ENCODE results near the gene SELENON.

Gene SELENON

DNA sequence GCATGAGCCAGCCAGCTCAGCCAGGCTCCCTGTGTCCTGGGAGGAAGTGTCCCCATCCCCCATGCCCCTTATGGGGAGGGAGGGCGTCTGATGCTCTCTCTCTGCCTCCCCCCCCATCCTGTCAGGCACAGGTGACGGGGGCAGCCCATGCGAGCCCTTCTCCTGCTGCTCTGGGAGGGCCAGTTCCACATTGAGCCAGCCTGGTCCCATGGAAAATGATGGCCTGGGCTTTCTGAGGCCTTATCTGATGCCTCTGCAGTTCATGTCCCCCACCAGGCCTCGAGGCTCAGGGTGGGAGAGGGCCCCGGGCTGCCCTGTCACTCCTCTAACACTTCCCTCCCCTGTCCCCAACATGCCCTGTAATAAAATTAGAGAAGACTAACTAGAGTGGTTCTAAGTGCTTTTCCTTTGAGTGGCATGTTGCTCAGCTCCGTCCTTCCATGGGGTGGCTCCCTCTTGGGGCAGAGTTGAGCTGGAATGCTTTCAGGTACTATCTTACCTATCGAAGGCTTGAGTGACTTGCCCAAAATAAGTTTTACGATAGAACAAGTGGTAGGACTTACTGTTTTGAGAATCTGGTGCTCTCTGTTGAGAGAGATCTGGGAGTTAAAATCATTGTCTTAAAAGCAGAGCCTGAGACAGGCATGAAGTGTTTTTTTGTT is 18.0 kb downstream of the SELENON start:
- Histone ChIP-seq H3K4me3 (IDR thresholded peaks at IDR 0.05; ENCODE audit: insufficient read depth, low read depth, low read length) (no peak overlapping the region), H3K9ac (no peak overlapping the region), H3K4me1 (ENCODE audit: low read depth, poor library complexity, severe bottlenecking) (peaks cover 21% of the 10 kb centered on the region), H3K79me2 (ENCODE audit: insufficient read depth, low read depth) (no peaks in the 10 kb centered on the region), H4K20me1 (ENCODE audit: insufficient read depth) (no peaks in the 10 kb centered on the region), H3K36me3 (ENCODE audit: insufficient read depth) (no peaks in the 10 kb centered on the region), H2AFZ (ENCODE audit: low read depth) (no peak overlapping the region), H3K4me2 (no peak overlapping the region), H3K27me3 (ENCODE audit: insufficient read depth, low read depth) (no peaks in the 10 kb centered on the region), H3K27ac (no peak overlapping the region)
- TF ChIP-seq, protein P1, sequence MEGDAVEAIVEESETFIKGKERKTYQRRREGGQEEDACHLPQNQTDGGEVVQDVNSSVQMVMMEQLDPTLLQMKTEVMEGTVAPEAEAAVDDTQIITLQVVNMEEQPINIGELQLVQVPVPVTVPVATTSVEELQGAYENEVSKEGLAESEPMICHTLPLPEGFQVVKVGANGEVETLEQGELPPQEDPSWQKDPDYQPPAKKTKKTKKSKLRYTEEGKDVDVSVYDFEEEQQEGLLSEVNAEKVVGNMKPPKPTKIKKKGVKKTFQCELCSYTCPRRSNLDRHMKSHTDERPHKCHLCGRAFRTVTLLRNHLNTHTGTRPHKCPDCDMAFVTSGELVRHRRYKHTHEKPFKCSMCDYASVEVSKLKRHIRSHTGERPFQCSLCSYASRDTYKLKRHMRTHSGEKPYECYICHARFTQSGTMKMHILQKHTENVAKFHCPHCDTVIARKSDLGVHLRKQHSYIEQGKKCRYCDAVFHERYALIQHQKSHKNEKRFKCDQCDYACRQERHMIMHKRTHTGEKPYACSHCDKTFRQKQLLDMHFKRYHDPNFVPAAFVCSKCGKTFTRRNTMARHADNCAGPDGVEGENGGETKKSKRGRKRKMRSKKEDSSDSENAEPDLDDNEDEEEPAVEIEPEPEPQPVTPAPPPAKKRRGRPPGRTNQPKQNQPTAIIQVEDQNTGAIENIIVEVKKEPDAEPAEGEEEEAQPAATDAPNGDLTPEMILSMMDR (conservative IDR thresholded peaks at IDR 0.05; ENCODE audit: low read depth, low read length), result no peak

DNA sequence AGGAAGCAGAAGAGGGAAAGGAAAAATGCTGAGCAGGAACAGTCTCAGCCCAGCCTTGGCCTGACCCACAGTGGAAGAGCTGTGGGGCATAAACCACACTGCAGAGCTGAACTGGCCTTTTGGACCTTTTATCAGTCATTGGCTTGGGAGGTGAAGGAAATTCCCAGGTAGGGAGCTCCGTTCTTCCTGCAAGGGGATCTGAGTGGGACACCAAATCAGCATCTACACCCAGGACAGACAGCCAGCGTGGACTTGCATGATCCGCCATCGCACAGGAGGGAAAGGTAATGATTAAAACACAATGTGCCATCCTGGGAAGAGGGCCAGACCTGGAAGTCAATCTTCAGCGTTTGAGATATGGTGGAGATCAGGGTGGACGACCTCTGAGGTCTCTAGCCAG is 18.6 kb downstream of the SELENON start:
- TF ChIP-seq, protein P1 (conservative IDR thresholded peaks at IDR 0.05; ENCODE audit: low read depth, low read length), result no peak

DNA sequence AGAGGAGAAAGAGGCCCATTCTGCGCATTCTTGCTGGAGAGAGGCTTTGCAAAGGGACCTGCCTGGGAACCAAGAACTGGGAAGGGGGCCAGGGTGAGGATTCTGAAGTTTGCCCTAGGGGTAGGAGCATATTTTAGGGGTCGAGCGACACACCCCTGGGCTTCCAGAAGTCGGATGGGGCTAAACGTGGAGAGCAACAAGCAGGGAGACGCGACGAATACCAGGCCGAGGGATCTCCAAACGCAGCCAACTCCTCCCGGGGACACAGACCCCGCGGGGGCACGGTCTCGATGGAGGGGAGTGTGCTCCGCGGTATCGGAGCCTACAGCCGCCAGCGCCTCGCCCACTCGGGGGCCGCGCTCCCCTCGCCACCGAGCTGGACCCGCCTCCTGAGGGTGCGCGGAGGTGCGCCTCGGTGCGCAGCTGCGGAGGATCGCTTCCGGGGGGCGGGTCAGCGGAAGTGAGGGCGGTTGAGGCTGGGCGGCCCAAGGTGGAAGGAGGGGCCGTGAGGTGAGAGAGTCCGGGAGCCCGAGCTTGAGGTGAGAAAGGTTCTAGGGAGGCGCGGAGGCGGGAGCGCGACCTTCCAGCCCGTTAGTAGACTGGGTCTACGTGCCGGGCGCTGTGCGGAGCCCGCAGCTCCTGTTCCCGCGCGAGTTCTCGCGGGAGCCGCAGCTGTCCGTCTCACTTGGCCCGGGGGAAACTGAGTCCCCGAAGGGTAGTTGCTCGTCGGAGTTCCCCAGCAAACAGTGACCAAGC is 19.7 kb downstream of the SELENON start, which contains the start of gene MTFR1L:
MTFR1L (plus strand) TSS at position 464 of the 756 bp plus-strand sequence. CDS start 3,151 bp downstream, outside the sequence.
- Histone ChIP-seq H3K4me2 (peak within 1 kb of the TSS; percentile 65), H3K36me3 (ENCODE audit: insufficient read depth) (no peaks in the 10 kb centered on the region), H3K4me1 (ENCODE audit: low read depth, poor library complexity, severe bottlenecking) (peaks cover 21% of the 10 kb centered on the region), H3K27ac (peak within 1 kb of the TSS; percentile 73), H3K27me3 (ENCODE audit: insufficient read depth, low read depth) (no peaks in the 10 kb centered on the region), H3K79me2 (ENCODE audit: insufficient read depth, low read depth) (no peaks in the 10 kb centered on the region), H3K4me3 (IDR thresholded peaks at IDR 0.05; ENCODE audit: insufficient read depth, low read depth, low read length) (peak within 1 kb of the TSS; percentile 73), H2AFZ (ENCODE audit: low read depth) (peak within 1 kb of the TSS; percentile 93), H3K9ac (peak within 1 kb of the TSS; percentile 78), H4K20me1 (ENCODE audit: insufficient read depth) (no peaks in the 10 kb centered on the region)
- TF ChIP-seq, protein P1 (conservative IDR thresholded peaks at IDR 0.05; ENCODE audit: low read depth, low read length), result no peak

More for the DNA sequence above, 18.6 kb downstream of the SELENON start:
- peaks cover 21% of the 10 kb centered on the region for H3K4me1 ChIP-seq (ENCODE audit: low read depth, poor library complexity, severe bottlenecking)
- H3K4me3 ChIP-seq (IDR thresholded peaks at IDR 0.05; ENCODE audit: insufficient read depth, low read depth, low read length), result no peak overlapping the region
- no peak overlapping the region for H3K9ac ChIP-seq
- no peaks in the 10 kb centered on the region for H3K36me3 ChIP-seq (ENCODE audit: insufficient read depth)
- H3K27me3 ChIP-seq (ENCODE audit: insufficient read depth, low read depth), result no peaks in the 10 kb centered on the region
- H2AFZ ChIP-seq (ENCODE audit: low read depth), result no peak overlapping the region
- H3K79me2 ChIP-seq (ENCODE audit: insufficient read depth, low read depth), result no peaks in the 10 kb centered on the region
- peak overlapping the region; percentile 65 for H3K4me2 ChIP-seq
- H3K27ac ChIP-seq, result no peak overlapping the region
- H4K20me1 ChIP-seq (ENCODE audit: insufficient read depth), result no peaks in the 10 kb centered on the region

DNA sequence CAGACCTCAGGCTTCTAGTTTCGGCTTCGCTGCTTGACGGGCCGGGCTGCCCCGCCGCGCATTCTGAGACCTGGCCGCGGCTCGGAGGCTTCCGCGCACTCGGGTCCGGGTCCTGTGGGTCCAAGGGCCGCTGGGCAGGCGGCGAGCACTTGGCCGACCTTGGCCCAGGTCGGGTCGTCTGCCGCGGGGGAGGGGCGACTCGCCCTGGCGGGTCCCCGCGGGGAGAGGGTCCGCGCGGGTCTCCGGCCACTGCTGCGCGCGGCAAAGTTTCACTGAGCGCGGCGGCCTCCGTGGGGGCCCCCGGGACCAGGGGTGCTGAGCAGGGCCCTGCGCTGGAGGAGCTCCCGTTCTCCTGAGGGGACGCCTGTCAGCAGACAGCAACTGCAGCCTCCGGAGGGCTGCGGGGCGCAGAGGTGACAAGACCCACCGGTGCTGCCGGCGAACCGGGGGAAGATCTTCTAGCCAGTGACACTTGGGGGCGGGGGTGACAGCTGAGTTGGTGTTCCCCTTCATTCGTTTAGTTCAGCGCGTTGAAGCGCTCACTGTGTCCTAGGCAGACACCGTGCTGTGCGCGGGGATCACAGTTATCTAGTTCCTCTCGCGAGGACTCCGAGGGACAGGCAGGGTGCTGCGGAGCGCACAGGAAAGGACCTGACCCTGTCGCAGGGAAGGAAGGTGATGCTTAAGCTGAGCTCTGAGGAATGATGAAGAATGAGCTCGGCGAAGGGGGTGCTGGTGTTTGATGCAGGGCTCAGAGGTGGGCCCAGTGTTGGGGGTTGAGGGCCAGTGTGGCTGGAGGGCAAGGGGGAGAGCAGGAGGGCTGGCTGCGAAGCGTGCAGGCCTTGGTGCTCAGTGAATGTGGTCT is 20.5 kb downstream of the SELENON start:
- Histone ChIP-seq H3K27ac (peak overlapping the region; percentile 73), H3K4me1 (ENCODE audit: low read depth, poor library complexity, severe bottlenecking) (peaks cover 24% of the 10 kb centered on the region), H2AFZ (ENCODE audit: low read depth) (peak overlapping the region; percentile 93), H3K27me3 (ENCODE audit: insufficient read depth, low read depth) (no peaks in the 10 kb centered on the region), H4K20me1 (ENCODE audit: insufficient read depth) (no peaks in the 10 kb centered on the region), H3K9ac (peak overlapping the region; percentile 78), H3K36me3 (ENCODE audit: insufficient read depth) (no peaks in the 10 kb centered on the region), H3K79me2 (ENCODE audit: insufficient read depth, low read depth) (no peaks in the 10 kb centered on the region), H3K4me3 (IDR thresholded peaks at IDR 0.05; ENCODE audit: insufficient read depth, low read depth, low read length) (peak overlapping the region; percentile 73), H3K4me2 (peak overlapping the region; percentile 65)
- TF ChIP-seq, protein P1 (conservative IDR thresholded peaks at IDR 0.05; ENCODE audit: low read depth, low read length), result no peak; the same call in 1 of the 2 replicates

Measured in KMS-11 (cell line).